Parathyroid adenoma (tissue), 2 donors: ENCODE data around the gene ANO4.

Experiments used
- H2AFZ ChIP-seq: fragments of 300-600 bp; sonication (generic); one replicate; pipeline ENCODE4 v1.7.0; 2017; ENCODE audit warnings: antibody characterized with exemption, mild to moderate bottlenecking
- H3K27ac ChIP-seq: fragments of 300-600 bp; sonication (generic); one replicate; pipeline ENCODE4 v1.7.0; 2017
- H3K27me3 ChIP-seq: fragments of 300-600 bp; sonication (generic); one replicate; pipeline ENCODE4 v1.7.0; 2017; ENCODE audit warnings: low read length; ENCODE audit not compliant: control insufficient read depth, insufficient read depth
- H3K36me3 ChIP-seq: fragments of 300-600 bp; sonication (generic); one replicate; pipeline ENCODE4 v1.7.0; 2017; ENCODE audit warnings: low read length; ENCODE audit not compliant: control insufficient read depth, insufficient read depth
- H3K4me1 ChIP-seq: fragments of 300-600 bp; sonication (generic); one replicate; pipeline ENCODE4 v1.7.0; 2017; ENCODE audit warnings: control low read depth
- H3K4me2 ChIP-seq: fragments of 300-600 bp; sonication (generic); one replicate; pipeline ENCODE4 v1.7.0; 2017; ENCODE audit warnings: low read length
- H3K4me3 ChIP-seq: fragments of 300-600 bp; sonication (generic); one replicate; pipeline ENCODE4 v1.7.0; 2017; ENCODE audit warnings: low read depth, low read length
- H3K79me2 ChIP-seq: fragments of 300-600 bp; sonication (generic); one replicate; pipeline ENCODE4 v1.7.0; 2017; ENCODE audit warnings: control low read depth
- H3K9ac ChIP-seq: fragments of 300-600 bp; sonication (generic); one replicate; pipeline ENCODE4 v1.7.0; 2017; ENCODE audit warnings: mild to moderate bottlenecking
- H3K9me3 ChIP-seq: fragments of 300-600 bp; sonication (generic); one replicate; pipeline ENCODE4 v1.7.0; 2017; ENCODE audit warnings: low read length; ENCODE audit not compliant: control insufficient read depth
- CTCF ChIP-seq: fragments of 300-600 bp; sonication (generic); IDR thresholded peaks from one replicate; pipeline ENCODE4 v1.7.0; 2017; ENCODE audit warnings: antibody characterized with exemption, mild to moderate bottlenecking
- donor health status: primary hyperparathyroidism.

Gene ANO4

GRCh38 chr12:101064721-101065120 is 270.1 kb downstream of the ANO4 start:
- no peaks in the 10 kb centered on the region for H3K9me3 ChIP-seq
- no peak overlapping the region for H2AFZ ChIP-seq
- no peaks in the 10 kb centered on the region for H3K36me3 ChIP-seq
- no peaks in the 10 kb centered on the region for H3K27me3 ChIP-seq
- no peak overlapping the region for H3K27ac ChIP-seq
- H3K9ac ChIP-seq, result no peak overlapping the region
- no peak for TF ChIP-seq CTCF
- no peak overlapping the region for H3K4me3 ChIP-seq
- H3K4me1 ChIP-seq, result no peaks in the 10 kb centered on the region
- H3K79me2 ChIP-seq, result no peaks in the 10 kb centered on the region
- H3K4me2 ChIP-seq, result no peak overlapping the region

GRCh38 chr12:101066489-101066888 is 271.9 kb downstream of the ANO4 start:
- Histone ChIP-seq H3K36me3 (no peaks in the 10 kb centered on the region), H3K27me3 (no peaks in the 10 kb centered on the region), H3K9ac (no peak overlapping the region), H3K4me2 (no peak overlapping the region), H3K79me2 (no peaks in the 10 kb centered on the region), H3K4me1 (no peaks in the 10 kb centered on the region), H3K27ac (no peak overlapping the region), H3K4me3 (no peak overlapping the region), H2AFZ (no peak overlapping the region), H3K9me3 (no peaks in the 10 kb centered on the region)
- TF ChIP-seq CTCF, result no peak

GRCh38 chr12:101068402-101068801 is 273.8 kb downstream of the ANO4 start:
- H3K4me2 ChIP-seq, result no peak overlapping the region
- H3K9me3 ChIP-seq, result no peaks in the 10 kb centered on the region
- H3K27me3 ChIP-seq, result no peaks in the 10 kb centered on the region
- H3K4me1 ChIP-seq, result no peaks in the 10 kb centered on the region
- no peaks in the 10 kb centered on the region for H3K36me3 ChIP-seq
- no peak overlapping the region for H3K9ac ChIP-seq
- H3K27ac ChIP-seq, result no peak overlapping the region
- no peak for TF ChIP-seq CTCF
- no peak overlapping the region for H2AFZ ChIP-seq
- H3K79me2 ChIP-seq, result no peaks in the 10 kb centered on the region
- H3K4me3 ChIP-seq, result no peak overlapping the region

- Histone ChIP-seq H3K4me3 (no peak overlapping the region), H3K27ac (no peak overlapping the region), H3K4me2 (no peak overlapping the region), H3K79me2 (no peaks in the 10 kb centered on the region), H3K9me3 (no peaks in the 10 kb centered on the region), H3K27me3 (no peaks in the 10 kb centered on the region), H2AFZ (no peak overlapping the region), H3K9ac (no peak overlapping the region), H3K36me3 (no peaks in the 10 kb centered on the region), H3K4me1 (no peaks in the 10 kb centered on the region)
- no peak for TF ChIP-seq CTCF
These were observed 274.3 kb downstream of the ANO4 start for GRCh38 chr12:101068836-101069235.

- Histone ChIP-seq H2AFZ (no peak overlapping the region), H3K36me3 (no peaks in the 10 kb centered on the region), H3K4me2 (no peak overlapping the region), H3K4me1 (no peaks in the 10 kb centered on the region), H3K27ac (no peak overlapping the region), H3K4me3 (no peak overlapping the region), H3K27me3 (no peaks in the 10 kb centered on the region), H3K9me3 (no peaks in the 10 kb centered on the region), H3K9ac (no peak overlapping the region), H3K79me2 (no peaks in the 10 kb centered on the region)
- no peak for TF ChIP-seq CTCF
These were observed 280.5 kb downstream of the ANO4 start for GRCh38 chr12:101074940-101075680.
